Right lobe of liver (tissue), 6 donors: Measurements from ENCODE around the gene YPEL5. TPM values are rescaled to one million over a fixed set of nuclear protein-coding genes. Genes with fewer than 3 reads are reported as not detected.

Source experiments
- ATAC-seq, 4 donors: fragments of 200-7000 bp; cut with Tn5 transposase; one replicate each; pipeline ENCODE4 v1.9.1; 2020; ENCODE audit warnings: mild to moderate bottlenecking in 4 of 4, moderate library complexity in 4 of 4
- DNase-seq, 3 donors: peaks; one replicate each; pipeline ENCODE4 v3.0.0-alpha.2; 2020
- H3K27ac ChIP-seq, 3 donors: fragments of 200-600 bp; one replicate each; pipeline ENCODE4 v1.8.0; 2022
- H3K27me3 ChIP-seq, 2 donors: fragments of 200-600 bp; one replicate each; pipeline ENCODE4 v1.8.0; 2022
- H3K36me3 ChIP-seq, 4 donors: fragments of 200-600 bp; sonication (generic) in 1 of 4; one replicate each; pipeline versions ENCODE4 v1.5.1 to v1.8.0; 2017 to 2022; ENCODE audit warnings: control low read depth in 1 of 4
- H3K4me1 ChIP-seq, 4 donors: fragments of 200-600 bp; sonication (generic) in 1 of 4; one replicate each; pipeline versions ENCODE4 v1.5.1 to v1.8.0; 2017 to 2022; ENCODE audit warnings: control low read depth in 1 of 4
- H3K4me3 ChIP-seq, 3 donors: fragments of 200-600 bp; one replicate each; pipeline ENCODE4 v1.8.0; 2022
- H3K9me3 ChIP-seq, 4 donors: fragments of 200-600 bp; sonication (generic) in 1 of 4; one replicate each; pipeline versions ENCODE4 v1.5.1 to v1.8.0; 2017 to 2022; ENCODE audit warnings: control low read depth in 1 of 4
- CTCF ChIP-seq, 4 donors: fragments of 200-600 bp in 3 of 4; fragments of 450-650 bp in 1 of 4; IDR thresholded peaks; one replicate each; pipeline versions ENCODE4 v1.5.1 to v1.8.0; 2016 to 2022; ENCODE audit warnings: antibody characterized with exemption in 4 of 4, mild to moderate bottlenecking in 2 of 4
- POLR2A ChIP-seq: fragments of 450-650 bp; IDR thresholded peaks from one replicate; pipeline ENCODE4 v1.6.1; 2017; ENCODE audit warnings: antibody characterized with exemption, mild to moderate bottlenecking
- WGBS: methylation state at CpG from one replicate; pipeline ENCODE4 v1.1.6; 2018; ENCODE audit warnings: low coverage, low lambda C conversion rate; ENCODE audit not compliant: insufficient coverage; ENCODE audit errors: missing lambda C conversion rate; 5-methylcytosine and 5-hydroxymethylcytosine counted together
- intact Hi-C, 2 donors: fragments of 100-400 bp; cut with DNase I; formaldehyde crosslinking; loops; one replicate each; pipeline versions ENCODE4 v1.11.2 to v1.14.1; 2022
- total RNA-seq, 6 experiments: library from RNA; depleted of rRNA in 2 of 6; stranded (reverse); fragments of >200 nt in 2 of 6; fragmentation: NEBNext Ultra II Directional in 3 of 6; extraction: Animal tissue kit (Norgen Biotek cat#: 25700) in 3 of 6; gene quantifications; one replicate each; pipeline versions ENCODE4 v1.1.0 to v1.2.4, GENCODE V29; 2016 to 2023
- donor health status: DM: no; HTN: yes; CAD: no.
- donor health status: DM: no; HTN: no; CAD: no.
- donor health status: DM: no; HTN: no; CAD: no.
- donor health status: DM: no; HTN: yes; CAD: no.
- donor health status: DM: no; HTN: yes; CAD: no.

Gene YPEL5
- total RNA-seq, 6 experiments from 2014 or later = 22.7 to 49.2 (median 39.6) TPM

- H3K9me3 ChIP-seq = no peaks in the 10 kb centered on the region
- H3K4me1 ChIP-seq = peaks cover 0 to 25% (median 15%) of the 10 kb centered on the region in 4 donors
- intact Hi-C loops = no loop called here
- TF ChIP-seq CTCF (IDR thresholded peaks at IDR 0.05) (peak; percentile 36 to 58 (median 50)), POLR2A (peak; percentile 62)
- no peaks in the 10 kb centered on the region for H3K27me3 ChIP-seq
- 11% methylated on average over 20 of the region's 50 CpGs for WGBS
- ATAC-seq (peak; percentile 15 to 43 (median 36)), DNase-seq (peak; percentile 86 to 88 (median 87))
- peak overlapping the region; percentile 94 to 99 (median 99) for H3K27ac ChIP-seq
- H3K4me3 ChIP-seq = peak overlapping the region; percentile 75 to 91 (median 75)
- H3K36me3 ChIP-seq = no peaks in the 10 kb centered on the region
Observed at GRCh38 chr2:30147715-30148610, 1.2 kb downstream of the YPEL5 start.

- peaks cover 0 to 25% (median 15%) of the 10 kb centered on the region in 4 donors for H3K4me1 ChIP-seq
- H3K4me3 ChIP-seq = peak overlapping the region in 1 of 3 donors; percentile 91
- TF ChIP-seq CTCF (IDR thresholded peaks at IDR 0.05) (no peak), POLR2A (no peak)
- intact Hi-C loops = no loop called here
- no peaks in the 10 kb centered on the region for H3K36me3 ChIP-seq
- no peak for DNase-seq
- WGBS = 43% methylated on average over 4 of the region's 4 CpGs
- H3K9me3 ChIP-seq = no peaks in the 10 kb centered on the region
- ATAC-seq = no peak
- no peaks in the 10 kb centered on the region for H3K27me3 ChIP-seq
- no peak overlapping the region for H3K27ac ChIP-seq
Observed at GRCh38 chr2:30148850-30149249, 2.0 kb downstream of the YPEL5 start.

GRCh38 chr2:30149513-30149912 lies 2.7 kb downstream of the YPEL5 start:
- H3K4me1 ChIP-seq = peaks cover 0 to 25% (median 15%) of the 10 kb centered on the region in 4 donors

GRCh38 chr2:30149976-30150375 lies 3.2 kb downstream of the YPEL5 start:
- no peak for ATAC-seq
- TF ChIP-seq CTCF (IDR thresholded peaks at IDR 0.05) = no peak
- no peak for TF ChIP-seq POLR2A
- DNase-seq = no peak
- no peak overlapping the region for H3K27ac ChIP-seq
- H3K4me1 ChIP-seq = peaks cover 0 to 30% (median 16%) of the 10 kb centered on the region in 4 donors
- 82% methylated on average over 1 of the region's 1 CpG for WGBS
- no peaks in the 10 kb centered on the region for H3K27me3 ChIP-seq
- intact Hi-C loops = no loop called here
- H3K36me3 ChIP-seq = no peaks in the 10 kb centered on the region
- H3K9me3 ChIP-seq = no peaks in the 10 kb centered on the region
- no peak overlapping the region for H3K4me3 ChIP-seq

More at GRCh38 chr2:30149513-30149912, 2.7 kb downstream of the YPEL5 start:
- no peak for TF ChIP-seq CTCF (IDR thresholded peaks at IDR 0.05)
- TF ChIP-seq POLR2A = no peak
- DNase-seq (no peak), ATAC-seq (no peak)
- WGBS = 25% methylated on average over 5 of the region's 6 CpGs
- intact Hi-C loops = no loop called here
- Histone ChIP-seq H3K27me3 (no peaks in the 10 kb centered on the region), H3K27ac (no peak overlapping the region), H3K36me3 (no peaks in the 10 kb centered on the region), H3K4me3 (no peak overlapping the region), H3K9me3 (no peaks in the 10 kb centered on the region)
